ENCODE results near the gene ALOX15. TPM values are rescaled to one million over a fixed set of nuclear protein-coding genes. Genes with fewer than 3 reads are reported as not detected.

ALOX15 gene
- total and polyA plus RNA-seq, 2 donors (not counting 1 experiment from before 2014, with no cell fraction given) = not detected

DNA sequence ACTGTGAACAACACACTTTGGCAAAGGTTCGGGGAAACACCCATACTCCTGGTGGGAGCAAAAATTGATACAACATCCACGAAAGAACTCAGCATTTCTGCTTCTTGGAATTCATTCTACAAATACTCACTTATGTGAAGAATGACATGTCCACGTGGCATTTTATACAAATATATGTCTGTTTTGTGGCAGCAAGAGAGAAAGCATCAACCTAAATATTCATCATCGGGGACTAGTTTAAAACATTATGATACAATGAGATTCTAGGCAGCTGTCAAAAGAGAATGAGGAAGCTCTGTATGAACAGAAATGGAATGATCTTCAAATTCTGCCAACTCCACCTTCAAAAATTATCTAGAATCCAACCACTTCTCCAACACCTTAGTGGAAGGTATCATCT lies 25.7 kb upstream of the ALOX15 start:
- peaks cover 4% of the 10 kb centered on the region for H3K36me3 ChIP-seq (ENCODE audit: control insufficient read depth, insufficient read depth, low read length)
- TF ChIP-seq, protein P1, sequence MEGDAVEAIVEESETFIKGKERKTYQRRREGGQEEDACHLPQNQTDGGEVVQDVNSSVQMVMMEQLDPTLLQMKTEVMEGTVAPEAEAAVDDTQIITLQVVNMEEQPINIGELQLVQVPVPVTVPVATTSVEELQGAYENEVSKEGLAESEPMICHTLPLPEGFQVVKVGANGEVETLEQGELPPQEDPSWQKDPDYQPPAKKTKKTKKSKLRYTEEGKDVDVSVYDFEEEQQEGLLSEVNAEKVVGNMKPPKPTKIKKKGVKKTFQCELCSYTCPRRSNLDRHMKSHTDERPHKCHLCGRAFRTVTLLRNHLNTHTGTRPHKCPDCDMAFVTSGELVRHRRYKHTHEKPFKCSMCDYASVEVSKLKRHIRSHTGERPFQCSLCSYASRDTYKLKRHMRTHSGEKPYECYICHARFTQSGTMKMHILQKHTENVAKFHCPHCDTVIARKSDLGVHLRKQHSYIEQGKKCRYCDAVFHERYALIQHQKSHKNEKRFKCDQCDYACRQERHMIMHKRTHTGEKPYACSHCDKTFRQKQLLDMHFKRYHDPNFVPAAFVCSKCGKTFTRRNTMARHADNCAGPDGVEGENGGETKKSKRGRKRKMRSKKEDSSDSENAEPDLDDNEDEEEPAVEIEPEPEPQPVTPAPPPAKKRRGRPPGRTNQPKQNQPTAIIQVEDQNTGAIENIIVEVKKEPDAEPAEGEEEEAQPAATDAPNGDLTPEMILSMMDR (conservative IDR thresholded peaks at IDR 0.05 in 1 of 2, IDR thresholded peaks at IDR 0.05 in 1 of 2; ENCODE audit: low read depth in 1 of 2, low read length in 2 of 2) = no peak
- TF ChIP-seq EZH2 (IDR thresholded peaks at IDR 0.05; ENCODE audit: low read length, missing control alignments) = no peak
- no peak overlapping the region for H3K4me3 ChIP-seq (replicated peaks in 1 of 4; ENCODE audit: control extremely low read depth in 1 of 4, insufficient read depth in 1 of 4, low read depth in 3 of 4, low read length in 4 of 4)
- H3K27me3 ChIP-seq (ENCODE audit: control insufficient read depth, insufficient read depth, low read length) = peaks cover 9% of the 10 kb centered on the region
- H4K20me1 ChIP-seq (ENCODE audit: control insufficient read depth, extremely low read depth, insufficient read depth, low read length) = no peaks in the 10 kb centered on the region
- H2AFZ ChIP-seq (ENCODE audit: low read length) = no peak overlapping the region
- no peak overlapping the region for H3K27ac ChIP-seq (ENCODE audit: insufficient read depth, low read length)
- H3K9ac ChIP-seq (ENCODE audit: insufficient read depth, low read length) = no peak overlapping the region
- H3K9me3 ChIP-seq (ENCODE audit: control insufficient read depth, insufficient read depth, low read depth, low read length) = no peaks in the 10 kb centered on the region
- no peaks in the 10 kb centered on the region for H3K4me1 ChIP-seq (ENCODE audit: control insufficient read depth, extremely low read depth, insufficient read depth, low read length)
- H3K79me2 ChIP-seq (ENCODE audit: control insufficient read depth, insufficient read depth, low read length) = no peaks in the 10 kb centered on the region
- DNase-seq (ENCODE audit: low read depth in 2 of 2) = no peak
- no peak overlapping the region for H3K4me2 ChIP-seq (ENCODE audit: extremely low read depth, insufficient read depth, low read length)

DNA sequence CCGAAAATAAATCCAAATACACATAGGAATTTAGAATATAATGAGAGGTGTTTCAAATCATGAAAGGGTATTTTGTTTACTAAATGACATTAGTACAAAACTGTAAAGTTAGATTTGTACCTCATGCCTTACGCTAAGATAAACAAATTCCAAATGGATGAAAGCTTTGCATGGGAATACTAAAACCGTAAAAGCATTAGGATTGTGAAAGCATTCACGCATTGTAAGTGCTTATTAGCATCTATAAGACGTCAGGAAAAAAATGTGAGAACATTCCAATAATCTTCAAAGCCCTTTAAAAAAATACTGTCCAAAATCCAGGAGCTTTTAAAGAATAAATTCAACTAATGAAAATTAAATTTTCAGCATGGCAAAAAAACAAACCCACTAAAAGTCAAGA lies 24.8 kb upstream of the ALOX15 start:
- no peak overlapping the region for H3K4me3 ChIP-seq (replicated peaks in 1 of 4; ENCODE audit: control extremely low read depth in 1 of 4, insufficient read depth in 1 of 4, low read depth in 3 of 4, low read length in 4 of 4)
- no peak overlapping the region for H3K4me2 ChIP-seq (ENCODE audit: extremely low read depth, insufficient read depth, low read length)
- H3K27ac ChIP-seq (ENCODE audit: insufficient read depth, low read length) = no peak overlapping the region
- H4K20me1 ChIP-seq (ENCODE audit: control insufficient read depth, extremely low read depth, insufficient read depth, low read length) = no peaks in the 10 kb centered on the region
- DNase-seq (ENCODE audit: low read depth in 2 of 2) = peak in 1 of 2 donors; percentile 26
- H3K36me3 ChIP-seq (ENCODE audit: control insufficient read depth, insufficient read depth, low read length) = peaks cover 2% of the 10 kb centered on the region
- TF ChIP-seq, protein P1 (conservative IDR thresholded peaks at IDR 0.05 in 1 of 2, IDR thresholded peaks at IDR 0.05 in 1 of 2; ENCODE audit: low read depth in 1 of 2, low read length in 2 of 2) = no peak
- TF ChIP-seq EZH2 (IDR thresholded peaks at IDR 0.05; ENCODE audit: low read length, missing control alignments) = no peak
- H2AFZ ChIP-seq (ENCODE audit: low read length) = no peak overlapping the region
- no peaks in the 10 kb centered on the region for H3K79me2 ChIP-seq (ENCODE audit: control insufficient read depth, insufficient read depth, low read length)
- H3K4me1 ChIP-seq (ENCODE audit: control insufficient read depth, extremely low read depth, insufficient read depth, low read length) = no peaks in the 10 kb centered on the region
- H3K9me3 ChIP-seq (ENCODE audit: control insufficient read depth, insufficient read depth, low read depth, low read length) = no peaks in the 10 kb centered on the region
- no peak overlapping the region for H3K9ac ChIP-seq (ENCODE audit: insufficient read depth, low read length)
- H3K27me3 ChIP-seq (ENCODE audit: control insufficient read depth, insufficient read depth, low read length) = peaks cover 9% of the 10 kb centered on the region

DNA sequence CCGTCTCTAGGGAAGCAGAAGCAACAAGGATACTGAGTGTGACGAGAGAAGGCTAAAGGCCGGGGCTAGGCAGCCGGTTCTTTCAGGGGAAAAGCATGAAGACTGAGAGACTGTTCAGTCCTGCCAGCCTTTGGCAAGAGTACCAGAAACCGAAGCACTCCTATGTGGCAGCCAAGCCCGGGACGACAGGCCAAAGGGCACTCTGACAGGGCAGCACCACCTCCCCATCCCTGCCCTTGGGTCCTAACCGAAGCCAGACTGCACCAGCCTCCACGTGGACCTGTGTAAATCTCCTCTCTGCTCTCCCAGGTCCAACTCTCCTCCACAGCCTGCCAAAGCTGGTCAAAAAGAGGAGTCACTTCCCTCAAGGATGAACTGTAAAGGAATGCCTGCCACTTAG lies 23.5 kb upstream of the ALOX15 start:
- Histone ChIP-seq H3K36me3 (ENCODE audit: control insufficient read depth, insufficient read depth, low read length) (no peaks in the 10 kb centered on the region), H3K9ac (ENCODE audit: insufficient read depth, low read length) (no peak overlapping the region), H3K4me1 (ENCODE audit: control insufficient read depth, extremely low read depth, insufficient read depth, low read length) (no peaks in the 10 kb centered on the region), H2AFZ (ENCODE audit: low read length) (no peak overlapping the region), H3K9me3 (ENCODE audit: control insufficient read depth, insufficient read depth, low read depth, low read length) (no peaks in the 10 kb centered on the region), H3K27me3 (ENCODE audit: control insufficient read depth, insufficient read depth, low read length) (peaks cover 9% of the 10 kb centered on the region), H3K79me2 (ENCODE audit: control insufficient read depth, insufficient read depth, low read length) (no peaks in the 10 kb centered on the region), H3K4me2 (ENCODE audit: extremely low read depth, insufficient read depth, low read length) (no peak overlapping the region), H3K4me3 (replicated peaks in 1 of 4; ENCODE audit: control extremely low read depth in 1 of 4, insufficient read depth in 1 of 4, low read depth in 3 of 4, low read length in 4 of 4) (no peak overlapping the region), H4K20me1 (ENCODE audit: control insufficient read depth, extremely low read depth, insufficient read depth, low read length) (no peaks in the 10 kb centered on the region), H3K27ac (ENCODE audit: insufficient read depth, low read length) (no peak overlapping the region)
- no peak for DNase-seq (ENCODE audit: low read depth in 2 of 2)
- no peak for TF ChIP-seq EZH2 (IDR thresholded peaks at IDR 0.05; ENCODE audit: low read length, missing control alignments)
- TF ChIP-seq, protein P1 (conservative IDR thresholded peaks at IDR 0.05 in 1 of 2, IDR thresholded peaks at IDR 0.05 in 1 of 2; ENCODE audit: low read depth in 1 of 2, low read length in 2 of 2) = no peak
